GM19328 (cell line): ENCODE measurements around the gene ATP9B.

Experiments used
- ATAC-seq: cut with Tn5 transposase; IDR thresholded peaks from one replicate; pipeline ENCODE4 v1.9.1; 2021; ENCODE audit warnings: mild to moderate bottlenecking, moderate library complexity; ENCODE audit not compliant: unreplicated experiment

Gene ATP9B

DNA sequence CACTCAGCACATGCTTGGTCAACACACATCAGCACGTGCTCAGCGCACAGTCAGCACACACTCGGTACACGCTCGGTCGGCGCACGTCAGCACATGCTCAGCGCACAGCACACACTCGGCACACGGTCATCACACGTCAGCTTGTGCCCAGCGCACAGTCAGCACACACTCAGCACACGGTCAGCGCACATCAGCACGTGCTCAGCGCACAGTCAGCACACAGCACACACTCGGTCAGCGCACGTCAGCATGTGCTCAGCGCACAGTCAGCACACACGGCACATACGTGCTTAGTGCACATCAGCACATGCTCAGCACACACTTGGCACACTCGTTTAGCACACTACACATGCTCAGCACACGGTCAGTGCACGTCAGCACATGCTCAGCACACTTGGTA lies 276.8 kb downstream of the ATP9B start:
- ATAC-seq: no peak

DNA sequence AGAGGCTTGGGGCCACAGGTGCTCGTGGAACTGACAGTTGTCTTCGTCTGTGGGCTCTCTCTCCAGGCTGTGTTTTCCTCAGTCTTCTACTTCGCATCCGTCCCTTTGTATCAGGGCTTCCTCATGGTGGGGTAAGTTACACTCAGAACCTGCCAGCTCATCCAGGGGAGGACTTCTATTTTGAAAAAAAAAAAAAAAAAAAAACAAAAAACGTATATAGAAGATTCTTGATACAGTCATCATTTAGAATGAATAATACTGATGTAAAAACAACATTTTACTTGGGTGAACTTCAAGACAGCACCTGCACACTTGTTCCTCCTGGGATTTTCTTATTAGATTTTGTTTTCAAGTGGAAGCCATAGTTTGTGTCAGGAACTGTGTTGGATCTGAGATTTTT lies 278.9 kb downstream of the ATP9B start:
- ATAC-seq: no peak

DNA sequence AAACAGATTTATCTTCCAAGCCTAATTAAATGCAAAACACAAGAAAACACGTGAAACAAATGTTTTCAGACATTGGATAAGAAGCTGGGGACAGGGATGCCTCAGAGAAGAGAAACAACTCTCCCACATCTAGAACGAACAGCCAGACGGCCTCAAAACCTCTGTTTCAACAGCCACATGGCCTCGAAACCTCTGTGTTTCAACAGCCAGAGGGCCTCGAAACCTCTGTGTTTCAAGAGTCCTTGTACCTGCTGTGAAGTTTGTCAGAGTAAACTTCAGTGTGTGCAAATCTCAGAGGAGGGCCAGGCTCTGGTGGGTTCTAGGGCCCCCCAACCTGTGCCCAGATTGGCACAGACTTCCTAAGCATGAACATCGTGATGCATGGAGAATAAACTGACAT lies 283.2 kb downstream of the ATP9B start:
- ATAC-seq: no peak

DNA sequence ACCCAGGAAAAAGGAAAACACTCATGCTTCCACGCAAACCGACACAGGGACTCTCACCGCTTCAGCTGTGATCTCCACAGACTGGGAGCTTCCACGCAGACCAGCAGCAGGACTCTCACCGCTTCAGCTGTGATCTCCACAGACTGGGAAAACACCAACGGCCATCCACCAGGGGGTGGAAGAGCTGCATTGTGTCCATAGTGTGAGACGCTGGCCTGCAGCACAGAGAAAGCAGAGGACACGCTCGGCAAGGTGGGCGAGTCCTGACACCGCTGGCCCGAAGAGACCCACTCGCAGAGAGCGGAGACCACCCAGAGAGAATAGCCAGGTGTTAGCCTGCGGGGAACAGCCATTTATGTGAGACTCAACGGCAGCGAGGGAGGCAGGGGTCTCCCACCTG lies 284.1 kb downstream of the ATP9B start:
- no peak for ATAC-seq

DNA sequence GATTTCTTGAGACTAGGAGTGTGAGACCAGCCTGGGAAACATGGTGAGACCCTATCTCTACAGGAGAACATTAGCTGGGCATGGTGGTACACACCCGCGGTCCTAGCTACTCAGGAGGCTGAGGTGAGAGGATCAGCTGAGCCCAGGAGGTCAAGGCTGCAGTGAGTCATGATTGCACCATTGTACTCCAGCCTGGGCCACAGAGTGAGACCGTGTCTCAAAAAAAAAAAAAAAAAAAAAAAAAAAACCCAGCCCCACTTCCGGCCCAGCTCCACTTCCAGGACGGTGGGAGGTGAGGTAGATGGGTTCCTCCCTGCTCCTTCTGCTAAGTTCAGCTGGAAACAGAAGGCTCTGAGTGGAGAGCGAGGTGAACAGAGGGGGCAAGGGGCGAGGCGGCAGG lies 285.2 kb downstream of the ATP9B start:
- ATAC-seq: no peak

DNA sequence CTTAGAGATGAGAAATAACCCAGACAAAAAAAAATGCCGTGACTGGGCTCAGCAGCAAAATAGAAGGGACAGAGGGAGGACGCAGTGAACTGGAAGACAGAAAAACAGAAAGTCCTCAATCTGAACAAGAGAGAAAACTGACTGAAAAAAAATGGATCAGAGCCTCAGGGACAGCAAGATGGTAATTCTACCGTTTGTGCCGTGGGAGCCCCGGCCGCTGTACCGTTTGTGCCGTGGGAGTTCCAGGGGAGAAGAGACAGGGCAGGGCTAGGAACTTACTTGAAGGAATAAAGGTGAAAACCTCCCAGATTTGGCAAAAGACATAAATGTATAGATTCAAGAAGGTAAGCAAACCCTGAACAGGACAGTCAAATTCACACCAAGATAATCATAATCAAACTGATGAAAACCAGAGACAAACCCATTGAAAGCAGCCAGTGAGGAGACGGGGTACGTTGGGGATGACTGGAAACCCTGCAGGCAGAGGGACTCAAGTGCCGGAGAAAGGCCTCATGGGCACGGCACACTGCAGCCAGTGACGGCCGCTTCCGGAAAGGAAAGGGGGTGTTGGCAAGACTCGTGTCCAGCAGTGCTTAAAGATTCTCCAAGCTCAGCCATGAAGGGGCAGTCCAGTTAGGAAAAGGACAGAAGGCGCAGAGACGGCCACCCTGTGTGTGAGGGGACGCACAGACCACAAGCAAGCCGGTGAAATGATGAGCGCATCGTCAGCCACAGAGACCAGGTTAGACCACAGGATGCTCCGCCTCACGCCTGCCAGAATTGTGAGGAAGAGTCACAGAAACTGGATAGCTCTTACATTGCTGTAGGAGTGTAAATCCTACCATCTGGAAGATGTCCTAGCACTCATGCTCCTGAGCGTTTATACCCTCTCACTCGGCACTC lies 286.5 kb downstream of the ATP9B start:
- peak; percentile 45 for ATAC-seq

DNA sequence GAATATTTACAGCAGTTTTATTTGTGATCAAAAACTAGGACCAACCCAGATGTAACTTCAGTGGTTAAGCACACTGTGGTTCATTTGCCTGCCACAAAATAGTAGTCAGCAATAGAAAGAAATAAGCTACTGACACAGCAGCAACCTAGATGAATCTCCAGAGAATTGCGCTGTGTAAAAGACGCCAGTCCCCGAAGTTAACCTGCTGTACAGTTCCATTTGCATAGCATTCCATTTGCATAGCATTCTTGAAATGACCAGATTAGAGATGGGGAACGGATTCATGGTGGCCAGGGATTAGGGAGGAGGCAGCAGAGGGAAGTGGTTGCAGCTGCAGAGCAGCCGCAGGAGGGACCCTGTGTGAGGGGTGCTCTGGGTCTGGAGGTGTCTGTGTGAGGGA lies 287.2 kb downstream of the ATP9B start:
- ATAC-seq: peak; percentile 82

DNA sequence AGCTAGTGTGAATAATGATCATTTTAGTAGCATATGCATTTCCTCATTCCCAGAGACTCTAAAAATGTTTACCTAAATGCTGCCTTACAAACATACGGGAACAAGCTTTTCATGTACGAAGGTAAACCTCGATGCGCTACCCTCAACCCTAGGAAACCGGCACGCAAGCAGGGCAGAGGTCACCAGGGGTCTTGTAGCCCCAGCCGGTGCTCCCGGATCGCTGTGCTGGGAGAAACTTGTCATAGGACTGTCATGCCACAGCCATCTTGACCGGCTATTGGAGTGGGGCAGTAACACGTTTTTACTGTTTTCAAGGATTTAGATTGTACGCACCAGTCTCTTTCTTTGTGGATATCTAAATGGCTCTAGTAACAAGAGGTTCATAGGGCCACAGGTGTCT lies 291.7 kb downstream of the ATP9B start:
- no peak for ATAC-seq

DNA sequence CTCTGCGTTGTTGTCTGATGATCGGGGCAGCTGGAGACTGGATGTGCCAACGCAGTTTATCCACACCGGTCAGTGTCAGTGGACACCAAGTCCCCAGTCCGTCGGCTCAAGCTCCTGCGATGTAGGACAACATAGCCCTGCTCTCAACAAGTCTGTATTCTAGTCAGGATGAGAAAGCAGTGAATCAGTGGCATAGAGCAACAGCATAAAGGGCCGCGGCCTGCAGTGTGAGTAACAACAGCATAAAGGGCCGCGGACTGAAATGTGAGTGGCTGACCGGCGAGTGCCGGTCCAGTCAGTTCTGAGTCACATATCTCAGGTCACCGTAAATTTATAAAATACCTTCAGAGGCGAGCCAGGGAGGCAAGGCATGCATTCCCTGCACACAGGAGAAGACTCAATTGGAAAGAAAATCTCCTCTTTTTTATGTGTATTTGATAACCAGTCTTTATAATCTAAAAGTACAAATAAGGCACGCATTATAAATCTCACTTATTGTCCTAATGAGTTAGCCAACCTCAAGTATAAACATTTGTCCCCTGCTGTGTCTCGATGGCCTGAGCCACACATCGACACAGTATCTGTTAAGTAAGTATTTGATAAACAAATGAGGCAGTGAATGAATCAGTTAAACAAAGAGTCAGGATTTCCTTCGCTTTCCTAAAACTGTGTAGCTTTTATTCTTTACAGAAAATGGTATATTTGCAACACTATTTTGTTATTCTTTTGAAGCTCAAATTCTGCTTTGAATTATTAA lies 292.8 kb downstream of the ATP9B start:
- no peak for ATAC-seq

DNA sequence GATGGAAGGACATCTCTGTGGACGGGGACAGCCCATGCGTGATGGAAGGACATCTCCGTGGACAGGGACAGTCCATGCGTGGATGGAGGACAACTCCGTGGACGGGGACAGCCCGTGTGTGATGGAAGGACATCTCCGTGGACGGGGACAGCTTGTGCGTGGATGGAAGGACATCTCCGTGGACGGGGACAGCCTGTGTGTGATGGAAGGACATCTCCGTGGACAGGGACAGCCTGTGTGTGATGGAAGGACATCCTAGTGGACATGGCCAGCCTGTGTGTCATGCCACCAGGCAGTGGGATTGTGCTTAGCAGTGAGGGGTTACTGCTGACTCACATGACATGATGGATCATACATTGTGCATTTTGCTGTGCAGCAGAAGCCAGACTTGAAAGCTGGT lies 296.5 kb downstream of the ATP9B start:
- no peak for ATAC-seq

DNA sequence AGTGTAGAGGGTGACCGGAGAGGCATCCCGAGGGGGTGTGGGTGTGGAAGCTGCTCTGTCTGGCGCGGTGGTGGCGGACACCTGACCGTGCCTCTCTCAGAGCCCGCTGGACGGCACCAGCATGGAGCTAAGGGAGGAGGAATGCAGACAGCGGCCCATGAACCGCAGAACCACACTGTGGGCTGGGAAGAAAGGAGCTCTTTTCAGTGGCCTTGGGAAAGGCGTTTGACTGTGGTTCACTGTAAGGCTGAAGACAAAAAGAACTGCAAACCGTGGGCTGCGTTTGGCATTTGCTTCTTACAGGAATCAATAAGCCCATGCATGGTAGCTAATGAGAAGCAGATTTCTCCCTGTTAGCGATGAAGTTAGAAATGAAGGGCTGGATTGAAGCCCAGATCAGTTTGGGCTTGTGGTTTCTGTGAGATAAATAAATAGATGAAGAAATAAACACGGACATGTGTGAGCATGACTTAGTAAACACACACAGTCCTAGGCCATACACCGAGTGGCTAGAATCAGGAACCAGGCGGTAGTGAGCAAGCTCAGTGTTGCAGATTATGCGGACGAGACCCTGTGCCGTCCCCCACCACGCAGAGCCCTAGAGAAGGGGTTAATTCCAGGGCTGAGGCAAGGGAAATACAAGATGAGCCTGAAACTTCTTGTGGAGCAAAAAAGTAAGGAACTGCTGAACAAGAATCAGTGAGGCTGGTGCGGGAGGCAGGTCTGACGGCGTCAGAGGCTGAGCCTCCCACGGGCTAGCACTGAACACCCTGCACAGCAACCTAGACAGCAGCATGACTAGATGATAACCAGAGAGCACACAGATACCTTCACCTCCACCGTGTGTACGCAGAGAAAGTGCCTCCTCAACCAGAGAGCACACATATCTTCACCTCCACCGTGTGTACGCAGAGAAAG lies 297.2 kb downstream of the ATP9B start:
- ATAC-seq: no peak

DNA sequence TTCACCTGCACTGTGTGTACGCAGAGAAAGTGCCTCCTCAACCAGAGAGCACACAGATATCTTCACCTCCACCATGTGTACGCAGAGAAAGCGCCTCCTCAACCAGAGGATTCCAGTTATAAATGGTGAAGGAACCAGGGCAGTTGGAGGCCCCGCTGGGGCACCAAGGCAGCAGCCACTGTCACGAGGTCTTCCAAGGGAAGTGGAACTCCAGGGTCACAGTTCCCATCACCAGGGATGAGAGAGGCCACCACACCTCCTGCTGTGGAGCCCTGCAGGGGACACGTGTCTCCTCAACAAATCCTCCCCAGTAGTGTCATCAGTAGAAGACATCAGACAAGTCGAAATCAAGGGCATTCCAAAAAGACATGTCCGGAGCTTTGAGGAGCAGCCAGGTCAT lies 298.3 kb downstream of the ATP9B start:
- no peak for ATAC-seq

DNA sequence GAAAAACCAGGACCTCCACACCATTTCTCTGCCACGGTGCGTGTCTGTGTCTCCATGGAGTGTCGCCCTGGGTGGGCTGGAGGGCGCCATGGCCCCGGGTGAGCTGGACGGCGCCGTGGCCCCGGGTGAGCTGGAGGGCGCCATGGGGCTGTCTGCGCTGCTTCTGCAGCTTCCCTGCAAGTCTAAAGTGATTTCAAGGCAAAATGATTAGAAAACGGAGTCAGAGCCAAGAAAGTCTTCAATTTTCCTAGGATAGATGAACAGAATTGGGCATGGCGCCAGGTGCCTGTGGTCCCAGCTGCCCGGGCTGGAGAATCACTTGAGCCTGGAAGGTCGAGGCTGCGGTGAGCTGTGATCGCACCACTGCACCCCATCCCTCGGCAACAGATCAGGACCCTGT lies 298.8 kb downstream of the ATP9B start:
- ATAC-seq: no peak

DNA sequence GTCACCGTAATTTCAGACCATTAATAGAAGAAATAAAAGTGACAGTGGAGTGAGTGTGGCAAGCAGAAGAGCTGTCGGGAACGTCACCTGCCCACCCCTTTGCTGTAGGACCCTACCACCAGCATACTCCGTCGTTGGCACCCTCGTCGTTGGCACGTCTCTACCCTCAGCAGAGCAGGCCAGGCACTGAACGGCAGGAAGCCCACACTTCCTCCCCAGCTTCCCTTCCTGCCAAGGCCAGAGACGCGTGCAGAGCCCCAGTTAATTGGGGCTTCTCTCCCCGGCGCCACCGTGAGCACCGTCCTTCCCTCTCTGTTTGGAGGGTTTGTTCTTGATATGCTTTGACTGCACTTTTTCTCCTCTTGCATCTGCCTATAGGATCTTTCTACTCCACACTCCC lies 299.5 kb downstream of the ATP9B start:
- ATAC-seq: no peak

DNA sequence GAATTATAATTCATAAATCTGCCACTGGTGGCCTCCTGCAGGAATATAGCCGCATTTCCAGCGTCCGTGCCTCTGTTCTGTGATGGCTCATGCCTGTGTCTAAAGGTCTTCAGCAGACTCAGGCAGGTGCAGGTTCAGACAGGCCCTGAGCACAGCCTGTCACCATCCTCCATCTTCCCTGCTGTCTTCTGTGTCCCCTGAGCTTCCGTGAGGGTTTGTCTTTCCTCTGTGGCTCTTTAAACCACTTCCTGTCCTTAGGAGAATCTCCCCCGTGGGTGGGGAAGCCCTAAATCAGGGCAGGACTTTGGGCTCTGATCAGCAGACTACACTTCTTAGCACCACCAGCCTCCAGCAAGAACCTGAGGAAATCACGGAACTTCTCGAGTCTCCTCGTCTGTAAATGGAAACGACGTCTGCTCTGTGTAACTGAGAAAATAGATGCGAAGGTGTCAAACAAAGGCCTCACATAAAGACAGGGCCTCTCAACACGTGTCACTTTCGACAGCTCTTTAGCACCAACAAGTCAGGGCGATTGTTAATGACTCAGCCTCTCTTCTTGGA lies 302.4 kb downstream of the ATP9B start:
- no peak for ATAC-seq

DNA sequence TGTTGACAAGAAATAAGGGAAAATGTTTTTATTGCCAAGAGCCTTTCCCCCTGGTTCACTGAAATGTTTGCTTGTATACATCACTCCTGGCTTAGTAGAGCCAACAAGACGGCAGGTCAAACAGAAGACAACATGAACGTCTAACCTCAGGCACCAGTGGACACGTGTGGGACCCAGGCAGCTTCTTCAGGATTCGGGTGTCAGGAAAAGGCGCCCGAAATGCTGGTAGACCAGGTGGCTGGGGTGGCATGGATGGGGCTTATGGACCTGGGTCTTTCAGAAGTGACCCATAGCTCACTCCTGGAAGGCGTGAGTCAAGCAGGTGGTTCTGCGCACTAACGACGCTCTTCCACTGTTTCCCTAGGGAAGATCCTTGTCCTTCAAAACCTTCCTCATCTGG lies 303.3 kb downstream of the ATP9B start:
- no peak for ATAC-seq

DNA sequence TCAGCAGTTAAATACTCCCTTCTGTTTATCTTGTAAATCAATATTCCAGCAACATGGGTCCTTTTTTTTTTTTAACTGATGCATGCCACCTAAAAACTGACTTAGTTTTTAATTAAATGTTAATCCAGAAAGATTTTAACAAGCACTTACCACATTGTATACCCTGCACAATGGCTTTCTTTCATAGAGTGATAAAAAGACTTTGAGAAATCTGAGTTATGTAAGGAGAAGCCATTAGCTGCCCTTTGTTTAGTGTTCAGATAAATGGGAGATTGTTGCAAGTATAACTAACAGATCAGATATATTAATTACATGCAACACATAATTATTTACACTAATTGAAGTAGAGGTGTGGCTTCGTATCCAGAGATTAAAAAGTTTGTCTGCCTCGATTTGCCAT lies 303.8 kb downstream of the ATP9B start:
- no peak for ATAC-seq

DNA sequence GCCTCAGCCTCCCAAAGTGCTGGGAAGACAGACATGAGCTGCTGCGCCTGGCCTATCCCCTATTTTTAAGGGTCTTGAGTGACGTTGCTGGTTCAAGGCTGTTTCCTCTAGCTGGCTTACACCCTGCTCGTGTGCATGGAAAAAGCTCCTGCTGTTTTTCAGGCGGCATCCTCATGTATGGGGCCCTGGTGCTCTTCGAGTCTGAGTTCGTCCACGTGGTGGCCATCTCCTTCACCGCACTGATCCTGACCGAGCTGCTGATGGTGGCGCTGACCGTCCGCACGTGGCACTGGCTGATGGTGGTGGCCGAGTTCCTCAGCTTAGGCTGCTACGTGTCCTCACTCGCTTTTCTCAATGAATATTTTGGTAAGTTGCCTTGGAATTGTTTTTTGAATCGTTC lies 304.5 kb downstream of the ATP9B start:
- ATAC-seq: no peak

DNA sequence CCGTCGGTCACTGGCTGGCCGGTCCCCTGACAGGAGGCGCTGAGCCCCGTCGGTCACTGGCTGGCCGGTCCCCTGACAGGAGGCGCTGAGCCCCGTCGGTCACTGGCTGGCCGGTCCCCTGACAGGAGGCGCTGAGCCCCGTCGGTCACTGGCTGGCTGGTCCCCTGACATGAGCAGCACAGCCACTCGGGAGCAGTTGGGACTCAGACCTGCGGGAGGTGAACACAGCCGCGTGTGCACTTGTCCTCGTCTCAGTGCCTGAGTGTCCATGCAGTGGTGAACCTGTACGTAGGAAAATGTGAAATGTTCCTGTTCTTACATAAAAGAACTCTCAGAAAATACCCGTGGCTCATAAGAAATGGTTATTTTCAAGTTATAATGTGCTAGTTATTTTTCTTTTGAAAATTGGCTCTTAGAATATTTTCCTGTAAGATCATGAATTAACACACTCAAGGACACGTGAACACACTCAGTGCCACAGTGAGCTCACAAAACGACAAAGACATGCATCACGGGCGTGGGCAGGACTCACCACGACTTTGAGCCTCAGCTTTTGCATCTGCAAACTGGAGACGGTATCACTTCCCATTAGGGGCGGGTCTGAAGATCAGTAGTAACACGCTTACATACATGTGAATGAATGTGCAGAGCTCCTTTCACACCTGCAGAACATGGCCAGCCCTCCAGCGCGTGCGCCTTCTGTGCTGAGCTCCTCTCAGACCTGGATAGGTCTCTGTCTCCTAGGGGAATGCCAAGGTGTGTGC lies 305.4 kb downstream of the ATP9B start:
- ATAC-seq: peak; percentile 83

DNA sequence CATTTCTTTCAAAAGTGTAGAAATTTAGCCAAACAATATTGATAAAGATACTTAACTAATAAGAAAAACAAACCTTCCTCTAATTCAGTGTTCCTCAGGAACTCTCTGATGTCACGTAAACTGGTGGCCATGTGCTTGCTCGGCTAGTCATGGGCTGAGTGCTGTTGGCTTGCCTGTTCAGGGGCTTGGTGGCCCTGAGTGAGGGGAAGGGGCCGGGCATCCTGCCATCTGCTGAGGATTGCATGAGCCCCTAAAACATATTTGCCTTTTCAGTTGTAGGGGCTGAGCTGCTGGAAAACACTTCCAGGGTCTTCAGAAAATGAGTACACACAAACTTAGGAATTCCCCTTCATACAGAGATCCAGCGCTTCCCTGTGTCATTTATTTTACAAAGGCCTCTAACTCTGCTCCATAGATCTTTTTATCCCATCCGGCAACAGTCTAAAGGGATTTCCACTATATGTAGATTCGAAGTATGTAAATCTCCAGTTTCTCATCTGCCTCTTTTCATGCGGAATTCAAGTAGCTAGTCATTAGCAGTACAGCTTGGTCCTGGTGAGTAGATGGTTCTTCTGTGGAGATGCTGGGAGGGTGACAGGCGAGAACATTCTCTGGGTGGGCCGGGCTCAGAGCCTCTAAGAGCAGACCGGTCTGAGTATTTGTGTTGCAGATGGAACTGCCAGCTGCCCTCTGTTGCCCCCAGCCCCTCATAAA lies 306.4 kb downstream of the ATP9B start:
- ATAC-seq: no peak
